ENCODE measurements around the gene DYNC2I2. TPM values are rescaled to one million over a fixed set of nuclear protein-coding genes. Genes with fewer than 3 reads are reported as not detected.

Gene DYNC2I2
- total RNA-seq, 1 donor from 2014 or later = 56.1 TPM

DNA sequence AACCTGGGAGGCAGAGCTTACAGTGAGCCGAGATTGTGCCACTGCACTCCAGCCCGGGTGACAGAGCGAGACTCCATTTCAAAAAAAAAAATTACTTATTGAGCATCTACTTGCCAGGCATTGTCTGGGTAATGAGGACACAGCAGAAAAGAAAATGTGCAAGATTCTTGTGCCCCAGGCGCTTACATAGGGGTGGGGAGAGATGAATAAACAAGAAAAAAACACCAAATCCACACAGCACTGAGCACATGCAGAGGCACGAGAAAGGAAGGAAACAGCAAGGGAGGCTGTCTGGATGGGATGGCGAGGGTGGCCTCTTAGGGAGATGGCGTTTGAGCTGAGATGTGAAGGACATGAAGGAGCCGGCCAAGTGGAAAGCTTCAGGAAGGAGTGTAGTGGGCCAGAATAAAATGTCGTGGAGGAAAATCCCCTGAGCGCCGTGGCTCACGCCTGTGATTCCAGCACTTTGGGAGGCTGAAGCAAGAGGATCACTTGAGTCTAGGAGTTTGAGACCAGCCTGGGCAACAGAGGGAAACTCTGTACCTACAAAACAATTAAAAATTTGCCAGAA is 13.9 kb downstream of the DYNC2I2 start:
- no peak for DNase-seq (ENCODE audit: low read depth)
- TF ChIP-seq, protein P1, sequence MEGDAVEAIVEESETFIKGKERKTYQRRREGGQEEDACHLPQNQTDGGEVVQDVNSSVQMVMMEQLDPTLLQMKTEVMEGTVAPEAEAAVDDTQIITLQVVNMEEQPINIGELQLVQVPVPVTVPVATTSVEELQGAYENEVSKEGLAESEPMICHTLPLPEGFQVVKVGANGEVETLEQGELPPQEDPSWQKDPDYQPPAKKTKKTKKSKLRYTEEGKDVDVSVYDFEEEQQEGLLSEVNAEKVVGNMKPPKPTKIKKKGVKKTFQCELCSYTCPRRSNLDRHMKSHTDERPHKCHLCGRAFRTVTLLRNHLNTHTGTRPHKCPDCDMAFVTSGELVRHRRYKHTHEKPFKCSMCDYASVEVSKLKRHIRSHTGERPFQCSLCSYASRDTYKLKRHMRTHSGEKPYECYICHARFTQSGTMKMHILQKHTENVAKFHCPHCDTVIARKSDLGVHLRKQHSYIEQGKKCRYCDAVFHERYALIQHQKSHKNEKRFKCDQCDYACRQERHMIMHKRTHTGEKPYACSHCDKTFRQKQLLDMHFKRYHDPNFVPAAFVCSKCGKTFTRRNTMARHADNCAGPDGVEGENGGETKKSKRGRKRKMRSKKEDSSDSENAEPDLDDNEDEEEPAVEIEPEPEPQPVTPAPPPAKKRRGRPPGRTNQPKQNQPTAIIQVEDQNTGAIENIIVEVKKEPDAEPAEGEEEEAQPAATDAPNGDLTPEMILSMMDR (IDR thresholded peaks at IDR 0.05; ENCODE audit: insufficient read depth, low read length, poor library complexity, severe bottlenecking) = no peak
- H3K36me3 ChIP-seq (ENCODE audit: control insufficient read depth, insufficient read depth, low read length) = no peaks in the 10 kb centered on the region
- no peak overlapping the region for H3K4me3 ChIP-seq (ENCODE audit: low read depth, low read length)
- no peaks in the 10 kb centered on the region for H3K27me3 ChIP-seq (ENCODE audit: control insufficient read depth, insufficient read depth, low read length)

DNA sequence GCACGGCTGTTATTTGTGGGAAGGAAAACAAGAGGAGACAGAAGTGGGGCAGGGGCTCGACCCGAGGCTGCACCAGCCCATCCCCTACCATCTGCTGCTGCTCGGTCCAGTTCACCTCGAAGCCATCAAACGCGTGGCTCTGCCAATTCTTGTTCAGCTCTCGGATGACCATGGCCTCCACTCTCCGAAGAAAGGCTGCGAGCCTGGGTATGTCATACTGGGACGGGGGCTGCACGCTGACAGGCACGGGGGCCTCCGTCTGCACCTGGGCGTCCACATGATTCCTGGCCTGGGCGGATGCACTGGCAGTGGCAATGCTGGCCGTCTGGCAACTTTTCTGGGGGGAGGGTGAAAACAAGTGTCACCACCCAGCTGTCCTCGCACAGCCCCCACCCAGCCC is 16.0 kb downstream of the DYNC2I2 start:
- TF ChIP-seq, protein P1 (IDR thresholded peaks at IDR 0.05; ENCODE audit: insufficient read depth, low read length, poor library complexity, severe bottlenecking) = no peak
- no peak for DNase-seq (ENCODE audit: low read depth)
- Histone ChIP-seq H3K36me3 (ENCODE audit: control insufficient read depth, insufficient read depth, low read length) (no peaks in the 10 kb centered on the region), H3K4me3 (ENCODE audit: low read depth, low read length) (no peak overlapping the region), H3K27me3 (ENCODE audit: control insufficient read depth, insufficient read depth, low read length) (no peaks in the 10 kb centered on the region)

DNA sequence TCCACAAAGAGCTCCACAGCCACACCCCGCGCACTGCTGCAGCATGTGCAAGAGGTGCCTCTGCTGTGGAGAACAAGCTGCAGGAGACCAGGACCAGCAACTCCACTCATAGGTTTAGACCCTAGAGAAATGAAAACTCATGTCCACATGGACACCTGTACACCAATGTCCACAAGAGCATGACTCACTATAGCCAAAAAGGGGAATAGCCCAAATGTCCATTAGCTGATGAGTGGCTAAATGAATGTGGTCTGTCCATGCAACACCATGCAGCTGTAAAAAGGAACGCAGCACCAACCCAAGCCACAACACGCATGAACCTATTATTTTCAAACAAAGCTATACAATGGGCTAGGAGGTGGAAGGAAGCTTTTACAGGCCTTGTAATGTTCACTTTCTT is 18.1 kb downstream of the DYNC2I2 start:
- no peak for DNase-seq (ENCODE audit: low read depth)
- TF ChIP-seq, protein P1 (IDR thresholded peaks at IDR 0.05; ENCODE audit: insufficient read depth, low read length, poor library complexity, severe bottlenecking) = no peak
- no peaks in the 10 kb centered on the region for H3K27me3 ChIP-seq (ENCODE audit: control insufficient read depth, insufficient read depth, low read length)
- H3K4me3 ChIP-seq (ENCODE audit: low read depth, low read length) = no peak overlapping the region
- peaks cover 2% of the 10 kb centered on the region for H3K36me3 ChIP-seq (ENCODE audit: control insufficient read depth, insufficient read depth, low read length)

DNA sequence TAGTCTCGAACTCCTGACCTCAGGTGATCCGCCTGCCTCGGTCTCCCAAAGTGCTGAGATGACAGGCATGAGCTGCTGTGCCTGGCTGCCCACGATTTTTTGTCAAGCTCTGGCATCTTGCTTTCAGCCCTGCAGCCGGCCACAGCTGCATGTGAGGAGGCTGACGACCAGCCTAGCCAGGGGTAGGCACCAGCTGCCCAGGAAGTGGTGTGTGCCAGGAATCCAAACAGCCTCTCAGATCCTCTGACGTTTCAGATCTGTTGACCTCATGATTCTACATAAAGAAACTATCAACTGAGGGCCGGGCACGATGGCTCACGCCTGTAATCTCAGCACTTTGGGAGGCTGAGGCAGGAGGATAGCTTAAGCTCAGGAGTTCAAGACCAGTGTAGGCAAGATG is 19.0 kb downstream of the DYNC2I2 start:
- peaks cover 2% of the 10 kb centered on the region for H3K36me3 ChIP-seq (ENCODE audit: control insufficient read depth, insufficient read depth, low read length)

DNA sequence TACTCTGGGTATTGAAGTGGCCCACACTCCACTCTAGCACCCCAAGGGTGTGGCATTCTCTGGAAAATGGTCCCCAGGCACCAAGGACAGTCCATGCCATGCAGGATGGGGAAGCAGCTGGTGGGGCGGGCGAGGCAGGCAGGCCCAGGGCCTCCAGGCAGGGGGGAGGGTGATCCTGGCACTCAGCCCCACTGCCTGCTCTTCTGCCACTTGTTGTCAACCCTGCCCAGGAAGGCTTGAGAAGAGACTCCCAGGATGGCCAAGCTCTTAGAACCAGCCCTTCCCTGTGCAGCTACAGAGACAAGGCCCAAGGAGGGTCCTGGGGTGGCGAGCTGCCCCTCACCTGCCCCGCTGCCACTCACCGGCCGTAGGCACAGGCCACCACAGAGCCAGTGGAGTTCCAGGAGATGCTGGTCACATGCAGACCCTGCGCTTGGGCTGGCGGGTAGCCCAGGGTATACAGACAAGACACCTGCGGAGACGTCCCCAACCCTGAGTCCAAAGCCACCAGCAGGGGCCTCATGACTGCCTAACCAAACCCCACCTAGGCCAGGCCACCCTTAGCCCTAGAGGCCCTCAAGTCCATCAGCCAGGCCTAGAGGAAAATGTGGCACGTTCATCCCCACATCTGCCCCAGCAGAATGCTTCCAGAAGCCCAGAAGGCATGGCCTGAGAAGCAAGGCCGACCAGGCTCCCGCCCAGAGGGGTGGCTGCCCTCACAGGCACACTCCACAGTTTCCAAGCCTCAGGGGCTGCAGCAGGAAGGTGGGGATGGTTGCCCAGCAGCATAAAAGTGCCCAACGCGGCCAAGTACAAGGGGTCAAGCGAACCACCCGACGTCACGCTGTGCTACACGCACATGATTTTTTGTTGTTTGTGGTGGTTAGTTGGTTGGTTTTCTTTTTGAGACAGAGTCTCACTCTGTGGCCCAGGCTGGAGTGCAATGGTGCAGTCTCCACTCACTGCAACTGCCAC is 19.8 kb downstream of the DYNC2I2 start:
- TF ChIP-seq, protein P1 (IDR thresholded peaks at IDR 0.05; ENCODE audit: insufficient read depth, low read length, poor library complexity, severe bottlenecking) = no peak
- DNase-seq (ENCODE audit: low read depth) = no peak
- no peak overlapping the region for H3K4me3 ChIP-seq (ENCODE audit: low read depth, low read length)
- no peaks in the 10 kb centered on the region for H3K27me3 ChIP-seq (ENCODE audit: control insufficient read depth, insufficient read depth, low read length)
- peaks cover 5% of the 10 kb centered on the region for H3K36me3 ChIP-seq (ENCODE audit: control insufficient read depth, insufficient read depth, low read length)

More for the DNA sequence above, 19.0 kb downstream of the DYNC2I2 start:
- TF ChIP-seq, protein P1 (IDR thresholded peaks at IDR 0.05; ENCODE audit: insufficient read depth, low read length, poor library complexity, severe bottlenecking) = no peak
- no peak for DNase-seq (ENCODE audit: low read depth)
- Histone ChIP-seq H3K4me3 (ENCODE audit: low read depth, low read length) (no peak overlapping the region), H3K27me3 (ENCODE audit: control insufficient read depth, insufficient read depth, low read length) (no peaks in the 10 kb centered on the region)

Measured in kidney epithelial cell (primary cell).